Uterus (tissue), 2 donors: ENCODE measurements around the gene HID1.
"Not testable (repeated sequence)": the region's sequence is repeated elsewhere in the genome, so short reads cannot be mapped to it uniquely, and the experiment has no call there.

Experiments used
- CTCF ChIP-seq, 4 experiments: fragments of 200-600 bp in 2 of 4; fragments of 450-650 bp in 2 of 4; sonication (generic) in 2 of 4; IDR thresholded peaks; one replicate each; pipeline ENCODE4 v1.5.1; 2016 to 2019; ENCODE audit warnings: antibody characterized with exemption in 4 of 4, mild to moderate bottlenecking in 2 of 4, moderate library complexity in 1 of 4
- POLR2A ChIP-seq, 2 donors: fragments of 450-650 bp; IDR thresholded peaks; one replicate each; pipeline ENCODE4 v1.6.1; 2016; ENCODE audit warnings: antibody characterized with exemption in 2 of 2, mild to moderate bottlenecking in 1 of 2, moderate library complexity in 1 of 2

GRCh38 chr17:74911423-74911822 is 61.1 kb downstream of the HID1 start:
- TF ChIP-seq CTCF, POLR2A (IDR thresholded peaks at IDR 0.05): not testable (repeated sequence)
